B cell (primary cell): Measurements from ENCODE around the gene GRID1.

ENCODE experiments used
- EZH2 ChIP-seq: IDR thresholded peaks from 2 replicates; pipeline ENCODE4 v1.6.1; 2012; ENCODE audit warnings: borderline replicate concordance, low read depth, mild to moderate bottlenecking, moderate library complexity, low read length; ENCODE audit not compliant: insufficient read depth, poor library complexity, severe bottlenecking
- TF ChIP-seq, protein P1 (sequence below): fragments of 200-600 bp; IDR thresholded peaks from one replicate; pipeline ENCODE4 v1.8.0; 2022; ENCODE audit warnings: antibody characterized with exemption, mild to moderate bottlenecking

DNA sequence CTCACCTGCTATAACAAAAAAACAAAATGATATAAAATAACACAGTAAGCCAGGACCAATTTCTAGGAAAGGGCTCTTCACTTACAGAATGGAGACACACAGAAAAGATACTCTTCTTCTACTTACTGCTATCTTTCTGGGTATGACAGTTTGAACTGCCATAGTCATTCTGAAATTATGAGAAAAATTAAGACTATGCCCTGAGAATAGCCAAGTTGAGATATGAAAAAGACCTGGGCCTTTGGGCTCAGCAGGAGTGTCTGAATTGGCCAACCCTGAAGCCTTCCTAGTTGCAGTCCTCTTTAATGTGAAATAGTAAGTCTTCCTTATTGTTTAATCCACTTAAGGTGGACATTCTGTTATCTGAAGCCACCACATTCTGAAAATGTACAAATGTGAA lies 519.5 kb downstream of the GRID1 start:
- TF ChIP-seq, protein P1, sequence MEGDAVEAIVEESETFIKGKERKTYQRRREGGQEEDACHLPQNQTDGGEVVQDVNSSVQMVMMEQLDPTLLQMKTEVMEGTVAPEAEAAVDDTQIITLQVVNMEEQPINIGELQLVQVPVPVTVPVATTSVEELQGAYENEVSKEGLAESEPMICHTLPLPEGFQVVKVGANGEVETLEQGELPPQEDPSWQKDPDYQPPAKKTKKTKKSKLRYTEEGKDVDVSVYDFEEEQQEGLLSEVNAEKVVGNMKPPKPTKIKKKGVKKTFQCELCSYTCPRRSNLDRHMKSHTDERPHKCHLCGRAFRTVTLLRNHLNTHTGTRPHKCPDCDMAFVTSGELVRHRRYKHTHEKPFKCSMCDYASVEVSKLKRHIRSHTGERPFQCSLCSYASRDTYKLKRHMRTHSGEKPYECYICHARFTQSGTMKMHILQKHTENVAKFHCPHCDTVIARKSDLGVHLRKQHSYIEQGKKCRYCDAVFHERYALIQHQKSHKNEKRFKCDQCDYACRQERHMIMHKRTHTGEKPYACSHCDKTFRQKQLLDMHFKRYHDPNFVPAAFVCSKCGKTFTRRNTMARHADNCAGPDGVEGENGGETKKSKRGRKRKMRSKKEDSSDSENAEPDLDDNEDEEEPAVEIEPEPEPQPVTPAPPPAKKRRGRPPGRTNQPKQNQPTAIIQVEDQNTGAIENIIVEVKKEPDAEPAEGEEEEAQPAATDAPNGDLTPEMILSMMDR: no peak
- TF ChIP-seq EZH2: no peak
